Muscle of leg (tissue), 11 donors: ENCODE measurements around the gene RNF44. TPM values are rescaled to one million over a fixed set of nuclear protein-coding genes. Genes with fewer than 3 reads are reported as not detected.

ENCODE experiments used
- DNase-seq: peaks from one replicate; pipeline ENCODE4 v3.0.0; 2013
- H3K27ac ChIP-seq: one replicate; pipeline ENCODE4 v1.5.1; 2013; ENCODE audit warnings: mild to moderate bottlenecking, low read length, control low read depth
- H3K27me3 ChIP-seq: one replicate; pipeline ENCODE4 v1.6.1; 2013; ENCODE audit warnings: low read length; ENCODE audit not compliant: control insufficient read depth, insufficient read depth
- H3K36me3 ChIP-seq: one replicate; pipeline ENCODE4 v1.6.1; 2013; ENCODE audit warnings: low read length; ENCODE audit not compliant: control insufficient read depth, insufficient read depth
- H3K4me1 ChIP-seq: one replicate; pipeline ENCODE4 v1.6.1; 2013; ENCODE audit warnings: low read length; ENCODE audit not compliant: control insufficient read depth, insufficient read depth
- H3K4me3 ChIP-seq: one replicate; pipeline ENCODE4 v1.5.1; 2013; ENCODE audit warnings: low read length, control low read depth
- H3K9me3 ChIP-seq: replicated peaks from 2 replicates; pipeline ENCODE4 v1.6.1; 2013; ENCODE audit warnings: low read depth, low read length; ENCODE audit not compliant: control insufficient read depth
- WGBS: methylation state at CpG from one replicate; pipeline ENCODE4 v1.1.5; 2013; ENCODE audit warnings: missing lambda C conversion rate; ENCODE audit not compliant: insufficient coverage; 5-methylcytosine and 5-hydroxymethylcytosine counted together
- polyA plus RNA-seq, 8 donors: library from polyadenylated mRNA; unstranded; fragments of 120-200 nt; gene quantifications; one replicate each; pipeline versions ENCODE4 v1.2.1 to v1.2.3, GENCODE V29; 2013; ENCODE audit warnings: inconsistent platforms in 1 of 8, low replicate concordance in 1 of 8; ENCODE audit not compliant: insufficient read length in 8 of 8, insufficient read depth in 1 of 8
- total RNA-seq: library from RNA; stranded (reverse); fragments of 120-200 nt; gene quantifications from one replicate; pipeline ENCODE4 v1.2.4, GENCODE V29; 2013

The RNF44 gene
- total and polyA plus RNA-seq, 9 donors: 9.1 to 39.5 (median 30.8) TPM

- Histone ChIP-seq H3K27ac (no peak overlapping the region), H3K36me3 (no peaks in the 10 kb centered on the region), H3K9me3 (no peaks in the 10 kb centered on the region), H3K27me3 (peaks cover 7% of the 10 kb centered on the region), H3K4me3 (no peak overlapping the region), H3K4me1 (no peaks in the 10 kb centered on the region)
- no peak for DNase-seq
- 54% methylated on average over 9 of the region's 10 CpGs for WGBS
These were observed 37.0 kb upstream of the RNF44 start for GRCh38 chr5:176574297-176574591.

- Histone ChIP-seq H3K4me3 (no peak overlapping the region), H3K27ac (no peak overlapping the region), H3K9me3 (no peaks in the 10 kb centered on the region), H3K36me3 (no peaks in the 10 kb centered on the region), H3K27me3 (peaks cover 7% of the 10 kb centered on the region), H3K4me1 (no peaks in the 10 kb centered on the region)
- DNase-seq: peak; percentile 41
- 53% methylated on average over 9 of the region's 18 CpGs for WGBS
These were observed 36.5 kb upstream of the RNF44 start for GRCh38 chr5:176573564-176574296.

- peaks cover 5% of the 10 kb centered on the region for H3K27me3 ChIP-seq
These were observed 32.8 kb upstream of the RNF44 start for GRCh38 chr5:176570044-176570443.

GRCh38 chr5:176568657-176569056 is 31.5 kb upstream of the RNF44 start:
- WGBS: 57% methylated on average over 10 of the region's 18 CpGs
- Histone ChIP-seq H3K36me3 (no peaks in the 10 kb centered on the region), H3K27ac (no peak overlapping the region), H3K4me1 (no peaks in the 10 kb centered on the region), H3K27me3 (peaks cover 5% of the 10 kb centered on the region), H3K9me3 (no peaks in the 10 kb centered on the region), H3K4me3 (no peak overlapping the region)
- DNase-seq: no peak

More at GRCh38 chr5:176570044-176570443, 32.8 kb upstream of the RNF44 start:
- no peak overlapping the region for H3K4me3 ChIP-seq
- no peaks in the 10 kb centered on the region for H3K9me3 ChIP-seq
- H3K4me1 ChIP-seq: no peaks in the 10 kb centered on the region
- no peak overlapping the region for H3K27ac ChIP-seq
- no peak for DNase-seq
- 59% methylated on average over 5 of the region's 6 CpGs for WGBS
- no peaks in the 10 kb centered on the region for H3K36me3 ChIP-seq

DNA sequence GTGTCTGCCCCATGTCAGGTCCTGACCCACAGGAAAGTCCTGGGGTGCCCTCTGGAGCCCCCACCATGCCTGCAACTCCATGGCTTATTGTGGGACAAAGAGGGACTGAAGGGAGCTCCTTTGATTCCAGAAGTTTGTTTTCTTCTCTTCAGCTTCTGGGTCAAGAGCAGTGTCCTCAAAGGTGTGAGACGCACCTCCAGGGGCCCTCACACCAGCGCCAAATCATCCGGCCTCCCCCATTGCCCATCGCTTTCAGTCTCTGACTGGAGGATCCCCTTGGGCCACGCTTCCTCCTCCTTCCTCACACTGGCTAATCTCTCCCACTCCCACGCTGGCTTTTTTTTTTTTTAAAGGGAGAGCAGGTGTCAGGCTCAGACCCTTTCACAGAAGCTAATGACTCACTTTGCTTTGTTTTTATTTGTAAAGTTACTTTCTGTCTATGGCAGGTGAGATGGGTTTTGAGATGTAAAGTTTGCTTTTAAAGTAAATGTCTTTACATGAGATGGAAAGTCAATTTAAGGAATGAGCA is 28.6 kb upstream of the RNF44 start:
- H3K4me3 ChIP-seq: no peak overlapping the region
- H3K36me3 ChIP-seq: no peaks in the 10 kb centered on the region
- H3K4me1 ChIP-seq: no peaks in the 10 kb centered on the region
- 39% methylated on average over 4 of the region's 6 CpGs for WGBS
- H3K27me3 ChIP-seq: no peaks in the 10 kb centered on the region
- DNase-seq: no peak
- H3K9me3 ChIP-seq: no peaks in the 10 kb centered on the region
- H3K27ac ChIP-seq: no peak overlapping the region

DNA sequence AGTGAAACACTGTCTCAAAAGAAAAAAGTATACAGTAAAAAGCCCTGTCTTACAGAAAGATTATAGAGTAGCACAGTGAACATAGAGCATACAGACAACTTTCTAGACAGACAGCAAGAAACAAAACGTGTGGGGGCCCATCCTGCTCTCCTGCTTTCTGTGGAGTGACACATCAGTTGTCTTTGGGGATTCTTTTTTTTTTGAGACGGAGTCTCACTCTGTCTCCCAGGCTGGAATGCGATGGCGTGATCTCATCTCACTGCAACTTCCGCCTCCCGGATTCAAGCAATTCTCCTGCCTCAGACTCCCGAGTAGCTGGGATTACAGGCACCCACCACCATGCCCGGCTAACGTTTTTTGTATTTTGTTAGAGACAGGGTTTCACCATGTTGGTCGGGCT is 26.8 kb upstream of the RNF44 start:
- Histone ChIP-seq H3K27me3 (peaks cover 2% of the 10 kb centered on the region), H3K27ac (no peak overlapping the region), H3K4me3 (no peak overlapping the region), H3K4me1 (no peaks in the 10 kb centered on the region), H3K36me3 (no peaks in the 10 kb centered on the region), H3K9me3 (no peaks in the 10 kb centered on the region)
- WGBS: 91% methylated on average over 8 of the region's 10 CpGs
- no peak for DNase-seq

- peaks cover 4% of the 10 kb centered on the region for H3K27me3 ChIP-seq
- H3K4me3 ChIP-seq: no peak overlapping the region
- H3K9me3 ChIP-seq: peaks cover 2% of the 10 kb centered on the region
- no peaks in the 10 kb centered on the region for H3K4me1 ChIP-seq
- WGBS: 60% methylated on average over 5 of the region's 10 CpGs
- no peak overlapping the region for H3K27ac ChIP-seq
- no peak for DNase-seq
- H3K36me3 ChIP-seq: no peaks in the 10 kb centered on the region
These were observed 25.0 kb upstream of the RNF44 start for GRCh38 chr5:176562189-176562588.

GRCh38 chr5:176561259-176561658 is 24.1 kb upstream of the RNF44 start:
- H3K4me3 ChIP-seq: no peak overlapping the region
- H3K27ac ChIP-seq: no peak overlapping the region
- no peaks in the 10 kb centered on the region for H3K4me1 ChIP-seq
- no peak for DNase-seq
- no CpG with 5 or more reads among the region's 3 CpGs for WGBS
- no peaks in the 10 kb centered on the region for H3K36me3 ChIP-seq
- peaks cover 4% of the 10 kb centered on the region for H3K27me3 ChIP-seq
- H3K9me3 ChIP-seq: peaks cover 2% of the 10 kb centered on the region

DNA sequence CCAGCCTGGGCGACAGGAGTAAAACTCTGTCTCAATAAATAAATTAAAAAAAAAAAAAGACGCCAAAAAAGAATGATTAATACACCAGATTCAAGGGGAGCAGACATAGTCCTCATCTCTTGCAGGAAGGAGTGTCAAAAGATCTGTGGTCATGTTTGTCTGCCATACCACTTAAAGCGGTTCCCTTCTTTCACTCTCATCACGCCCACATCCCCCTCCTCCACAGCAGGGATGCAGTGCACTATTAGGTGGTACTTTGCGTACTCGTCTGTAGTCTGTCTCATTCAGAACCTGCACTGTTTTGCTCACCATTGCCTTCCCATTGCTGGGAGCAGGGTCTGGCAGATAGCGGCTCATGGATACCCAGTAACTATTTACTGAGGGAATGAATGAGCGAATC is 23.2 kb upstream of the RNF44 start:
- Histone ChIP-seq H3K27ac (no peak overlapping the region), H3K27me3 (peaks cover 4% of the 10 kb centered on the region), H3K4me3 (no peak overlapping the region), H3K4me1 (no peaks in the 10 kb centered on the region), H3K9me3 (peaks cover 2% of the 10 kb centered on the region), H3K36me3 (no peaks in the 10 kb centered on the region)
- no peak for DNase-seq
- WGBS: 62% methylated on average over 6 of the region's 8 CpGs

- WGBS: 53% methylated on average over 4 of the region's 5 CpGs
- Histone ChIP-seq H3K4me1 (no peaks in the 10 kb centered on the region), H3K9me3 (peaks cover 2% of the 10 kb centered on the region), H3K27me3 (peaks cover 4% of the 10 kb centered on the region), H3K27ac (no peak overlapping the region), H3K4me3 (no peak overlapping the region), H3K36me3 (no peaks in the 10 kb centered on the region)
- DNase-seq: no peak
These were observed 22.5 kb upstream of the RNF44 start for GRCh38 chr5:176559683-176560082.

DNA sequence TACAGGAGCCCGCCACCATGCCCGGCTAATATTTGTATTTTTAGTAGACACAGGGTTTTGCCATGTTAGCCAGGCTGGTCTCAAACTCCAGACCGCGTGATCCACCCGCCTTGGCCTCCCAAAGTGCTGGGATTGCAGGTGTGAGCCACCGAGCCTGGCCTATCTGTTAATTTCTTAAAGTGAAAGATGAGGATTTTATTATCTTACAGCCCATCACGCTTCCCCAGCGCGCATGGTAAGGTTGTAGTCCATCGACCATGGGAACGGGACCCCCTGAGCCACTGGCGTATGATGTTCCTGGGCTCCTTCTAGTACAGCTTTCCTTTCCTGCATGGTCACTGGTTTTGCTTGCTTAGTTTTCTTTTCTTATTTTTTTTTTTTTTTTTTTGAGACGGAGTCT is 20.6 kb upstream of the RNF44 start:
- H3K36me3 ChIP-seq: no peaks in the 10 kb centered on the region
- no peak overlapping the region for H3K27ac ChIP-seq
- 96% methylated on average over 11 of the region's 13 CpGs for WGBS
- H3K4me3 ChIP-seq: no peak overlapping the region
- H3K27me3 ChIP-seq: peaks cover 6% of the 10 kb centered on the region
- DNase-seq: no peak
- peaks cover 6% of the 10 kb centered on the region for H3K4me1 ChIP-seq
- H3K9me3 ChIP-seq: peaks cover 2% of the 10 kb centered on the region
